ENCODE data around the gene ARF1. TPM values are rescaled to one million over a fixed set of nuclear protein-coding genes. Genes with fewer than 3 reads are reported as not detected.

ARF1 gene
- total RNA-seq, 1 donor from 2014 or later = 393 TPM

DNA sequence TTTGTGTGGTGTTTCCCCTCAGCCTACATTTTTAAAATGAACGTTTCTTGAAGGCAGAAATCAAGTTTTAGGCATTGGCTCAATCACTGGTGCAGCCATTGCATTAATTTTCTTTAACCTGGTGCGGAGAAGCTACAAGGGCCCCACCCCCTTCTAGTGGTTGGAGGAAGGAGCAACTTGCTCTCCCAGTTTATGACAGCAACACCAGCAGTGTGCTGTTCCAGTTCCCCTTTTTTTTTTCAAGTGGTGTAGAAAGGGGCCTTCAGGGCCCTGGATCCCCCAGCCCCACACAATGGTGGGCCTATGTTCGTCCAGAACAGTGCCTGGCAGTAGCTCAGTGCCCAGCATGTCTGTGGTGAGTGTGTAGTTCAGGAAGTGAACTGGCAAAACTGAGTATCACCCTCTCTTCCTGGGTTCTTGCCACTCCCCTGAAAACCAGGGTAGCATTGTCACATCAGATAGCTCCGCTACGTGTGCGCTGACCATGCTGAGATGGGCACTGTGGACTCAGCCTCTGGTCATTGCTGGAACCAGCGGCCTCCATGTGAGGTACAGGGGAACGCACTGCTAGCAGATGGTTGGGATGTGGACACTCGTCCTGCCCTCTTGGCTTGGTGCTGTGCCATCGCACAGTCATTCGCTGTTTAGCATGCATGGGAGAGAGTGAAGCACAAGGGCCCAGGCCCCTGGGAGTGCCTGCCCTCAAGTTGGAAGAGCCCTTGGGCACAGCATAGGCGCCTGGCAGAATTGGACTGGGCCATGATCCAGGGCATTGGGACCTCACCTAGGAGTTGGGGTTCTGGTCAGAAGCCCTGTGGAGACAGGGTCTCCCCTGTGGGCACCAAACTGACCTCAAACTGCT is 7.2 kb downstream of the ARF1 start:
- Mint-ChIP-seq H3K27me3 (ENCODE audit: unreplicated experiment) (peaks cover 14% of the 10 kb centered on the region), H3K27ac (ENCODE audit: unreplicated experiment) (peak overlapping the region; percentile 63), H3K9me3 (ENCODE audit: unreplicated experiment) (no peaks in the 10 kb centered on the region), H3K4me3 (ENCODE audit: unreplicated experiment) (peak overlapping the region; percentile 77), H3K36me3 (ENCODE audit: low read depth, unreplicated experiment) (peaks cover 18% of the 10 kb centered on the region), H3K4me1 (ENCODE audit: unreplicated experiment) (peaks cover 72% of the 10 kb centered on the region)
- TF ChIP-seq, protein P1, sequence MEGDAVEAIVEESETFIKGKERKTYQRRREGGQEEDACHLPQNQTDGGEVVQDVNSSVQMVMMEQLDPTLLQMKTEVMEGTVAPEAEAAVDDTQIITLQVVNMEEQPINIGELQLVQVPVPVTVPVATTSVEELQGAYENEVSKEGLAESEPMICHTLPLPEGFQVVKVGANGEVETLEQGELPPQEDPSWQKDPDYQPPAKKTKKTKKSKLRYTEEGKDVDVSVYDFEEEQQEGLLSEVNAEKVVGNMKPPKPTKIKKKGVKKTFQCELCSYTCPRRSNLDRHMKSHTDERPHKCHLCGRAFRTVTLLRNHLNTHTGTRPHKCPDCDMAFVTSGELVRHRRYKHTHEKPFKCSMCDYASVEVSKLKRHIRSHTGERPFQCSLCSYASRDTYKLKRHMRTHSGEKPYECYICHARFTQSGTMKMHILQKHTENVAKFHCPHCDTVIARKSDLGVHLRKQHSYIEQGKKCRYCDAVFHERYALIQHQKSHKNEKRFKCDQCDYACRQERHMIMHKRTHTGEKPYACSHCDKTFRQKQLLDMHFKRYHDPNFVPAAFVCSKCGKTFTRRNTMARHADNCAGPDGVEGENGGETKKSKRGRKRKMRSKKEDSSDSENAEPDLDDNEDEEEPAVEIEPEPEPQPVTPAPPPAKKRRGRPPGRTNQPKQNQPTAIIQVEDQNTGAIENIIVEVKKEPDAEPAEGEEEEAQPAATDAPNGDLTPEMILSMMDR (IDR thresholded peaks at IDR 0.05; ENCODE audit: unreplicated experiment) = no peak
- no peak for DNase-seq (ENCODE audit: low spot score)

GRCh38 chr1:228090613-228091081 is 8.1 kb downstream of the ARF1 start:
- Mint-ChIP-seq H3K36me3 (ENCODE audit: low read depth, unreplicated experiment) (peaks cover 24% of the 10 kb centered on the region), H3K9me3 (ENCODE audit: unreplicated experiment) (no peaks in the 10 kb centered on the region), H3K4me1 (ENCODE audit: unreplicated experiment) (peaks cover 68% of the 10 kb centered on the region), H3K4me3 (ENCODE audit: unreplicated experiment) (no peak overlapping the region), H3K27ac (ENCODE audit: unreplicated experiment) (no peak overlapping the region), H3K27me3 (ENCODE audit: unreplicated experiment) (peaks cover 18% of the 10 kb centered on the region)
- TF ChIP-seq, protein P1 (IDR thresholded peaks at IDR 0.05; ENCODE audit: unreplicated experiment) = no peak
- no peak for DNase-seq (ENCODE audit: low spot score)

DNA sequence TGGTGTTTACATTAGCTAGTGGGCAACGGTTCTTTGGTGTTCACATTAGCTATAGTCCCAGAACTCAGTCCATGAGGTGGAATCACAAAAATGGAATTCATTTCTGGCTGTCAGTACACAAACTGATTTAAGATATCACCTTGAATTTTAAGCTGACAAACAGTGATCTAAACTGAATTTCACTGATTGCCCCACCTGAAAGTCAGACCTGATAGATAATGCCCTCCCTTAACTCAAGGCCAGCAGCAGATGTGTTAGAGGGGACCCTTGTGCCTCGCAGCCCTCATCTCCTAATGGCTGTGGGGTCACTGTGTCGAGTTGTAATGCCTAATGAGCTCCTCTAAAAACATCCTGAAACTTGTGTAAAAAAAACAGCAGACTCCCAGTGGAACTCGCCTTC is 8.6 kb downstream of the ARF1 start:
- peak overlapping the region; percentile 4 for H3K4me3 Mint-ChIP-seq (ENCODE audit: unreplicated experiment)
- no peak for DNase-seq (ENCODE audit: low spot score)
- no peak overlapping the region for H3K27ac Mint-ChIP-seq (ENCODE audit: unreplicated experiment)
- H3K36me3 Mint-ChIP-seq (ENCODE audit: low read depth, unreplicated experiment) = peaks cover 27% of the 10 kb centered on the region
- peaks cover 21% of the 10 kb centered on the region for H3K27me3 Mint-ChIP-seq (ENCODE audit: unreplicated experiment)
- H3K4me1 Mint-ChIP-seq (ENCODE audit: unreplicated experiment) = peaks cover 67% of the 10 kb centered on the region
- TF ChIP-seq, protein P1 (IDR thresholded peaks at IDR 0.05; ENCODE audit: unreplicated experiment) = no peak
- no peaks in the 10 kb centered on the region for H3K9me3 Mint-ChIP-seq (ENCODE audit: unreplicated experiment)

DNA sequence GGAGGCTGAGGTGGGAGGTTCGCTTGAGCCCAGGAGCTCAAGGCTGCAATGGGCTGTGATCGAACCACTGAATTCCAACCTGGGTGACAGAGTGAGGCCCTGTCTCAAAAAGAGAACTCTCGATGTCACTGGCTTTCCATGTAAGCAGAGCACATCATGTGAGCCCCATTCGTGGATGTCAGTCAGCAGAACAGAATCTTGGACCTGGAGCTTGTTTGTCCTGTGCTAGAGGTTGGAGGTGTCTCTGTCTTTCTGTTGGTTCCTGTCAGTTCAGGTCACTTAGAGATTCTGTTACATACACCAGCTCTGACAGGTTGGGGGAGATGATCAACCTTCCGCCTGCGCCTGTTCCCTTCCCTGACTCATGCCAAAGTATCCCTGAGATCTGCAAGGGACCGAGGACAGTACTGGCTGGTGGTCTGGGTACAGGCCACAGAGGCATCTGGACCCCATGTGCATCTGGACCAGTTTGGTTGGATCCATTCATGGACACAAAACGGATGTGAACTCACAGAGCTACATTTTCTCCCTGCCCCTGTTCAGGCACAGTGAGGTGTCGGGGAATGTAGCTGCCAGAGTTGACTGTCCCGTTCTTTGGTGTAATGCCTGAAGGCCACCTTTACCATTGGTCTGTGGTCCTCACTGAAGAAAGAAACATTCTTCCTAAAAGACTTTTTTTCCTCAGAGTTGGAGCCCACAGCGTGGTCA is 10.0 kb downstream of the ARF1 start:
- no peak overlapping the region for H3K27ac Mint-ChIP-seq (ENCODE audit: unreplicated experiment)
- TF ChIP-seq, protein P1 (IDR thresholded peaks at IDR 0.05; ENCODE audit: unreplicated experiment) = no peak
- peaks cover 30% of the 10 kb centered on the region for H3K36me3 Mint-ChIP-seq (ENCODE audit: low read depth, unreplicated experiment)
- no peak for DNase-seq (ENCODE audit: low spot score)
- peaks cover 56% of the 10 kb centered on the region for H3K4me1 Mint-ChIP-seq (ENCODE audit: unreplicated experiment)
- H3K4me3 Mint-ChIP-seq (ENCODE audit: unreplicated experiment) = no peak overlapping the region
- peaks cover 21% of the 10 kb centered on the region for H3K27me3 Mint-ChIP-seq (ENCODE audit: unreplicated experiment)
- no peaks in the 10 kb centered on the region for H3K9me3 Mint-ChIP-seq (ENCODE audit: unreplicated experiment)

All from endothelial cell (in vitro differentiated cells).